Testis (tissue), 2 donors: Measurements from ENCODE around the gene MBLAC1.

Source experiments
- CTCF ChIP-seq, 3 experiments: fragments of 450-650 bp in 2 of 3; fragments of 200-600 bp in 1 of 3; sonication (generic) in 1 of 3; IDR thresholded peaks; one replicate each; pipeline ENCODE4 v1.5.1; 2016 to 2019; ENCODE audit warnings: antibody characterized with exemption in 3 of 3, mild to moderate bottlenecking in 2 of 3, moderate library complexity in 1 of 3
- POLR2A ChIP-seq: fragments of 450-650 bp; IDR thresholded peaks from one replicate; pipeline ENCODE4 v1.6.1; 2017; ENCODE audit warnings: antibody characterized with exemption, mild to moderate bottlenecking, moderate library complexity

DNA sequence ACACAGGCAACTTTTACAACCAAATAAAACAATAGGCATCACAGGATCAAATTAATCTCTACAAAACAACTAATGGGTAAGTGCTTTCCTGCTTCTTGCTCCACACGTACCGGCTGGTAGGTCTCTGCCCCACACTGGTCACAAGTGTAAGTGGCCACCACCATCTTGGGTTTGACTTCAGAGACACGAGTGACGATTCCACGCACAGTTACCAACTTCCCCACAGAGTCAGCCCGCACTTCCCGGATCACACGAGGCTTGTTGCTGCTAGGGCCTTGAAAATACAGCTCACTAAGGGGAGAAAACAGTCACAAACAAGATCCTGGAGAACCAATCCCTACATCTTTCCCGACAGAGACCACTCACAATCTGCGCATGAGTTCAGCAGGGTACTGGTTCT, 27.9 kb upstream of the MBLAC1 start:
- TF ChIP-seq CTCF (IDR thresholded peaks at IDR 0.05), result no peak
- no peak for TF ChIP-seq POLR2A
